A549 treated with AZD2906 at 1 μM for 4 hours (cell line): ENCODE measurements around the gene RXFP2. TPM values are rescaled to one million over a fixed set of nuclear protein-coding genes. Genes with fewer than 3 reads are reported as not detected.

ENCODE experiments used
- total RNA-seq: library from RNA; stranded (reverse); fragments of 200-300 nt; extraction: Qiagen RNA extraction; gene quantifications from 5 replicates; pipeline ENCODE4 v1.2.3, GENCODE V29; 2022

RXFP2 gene, protein sequence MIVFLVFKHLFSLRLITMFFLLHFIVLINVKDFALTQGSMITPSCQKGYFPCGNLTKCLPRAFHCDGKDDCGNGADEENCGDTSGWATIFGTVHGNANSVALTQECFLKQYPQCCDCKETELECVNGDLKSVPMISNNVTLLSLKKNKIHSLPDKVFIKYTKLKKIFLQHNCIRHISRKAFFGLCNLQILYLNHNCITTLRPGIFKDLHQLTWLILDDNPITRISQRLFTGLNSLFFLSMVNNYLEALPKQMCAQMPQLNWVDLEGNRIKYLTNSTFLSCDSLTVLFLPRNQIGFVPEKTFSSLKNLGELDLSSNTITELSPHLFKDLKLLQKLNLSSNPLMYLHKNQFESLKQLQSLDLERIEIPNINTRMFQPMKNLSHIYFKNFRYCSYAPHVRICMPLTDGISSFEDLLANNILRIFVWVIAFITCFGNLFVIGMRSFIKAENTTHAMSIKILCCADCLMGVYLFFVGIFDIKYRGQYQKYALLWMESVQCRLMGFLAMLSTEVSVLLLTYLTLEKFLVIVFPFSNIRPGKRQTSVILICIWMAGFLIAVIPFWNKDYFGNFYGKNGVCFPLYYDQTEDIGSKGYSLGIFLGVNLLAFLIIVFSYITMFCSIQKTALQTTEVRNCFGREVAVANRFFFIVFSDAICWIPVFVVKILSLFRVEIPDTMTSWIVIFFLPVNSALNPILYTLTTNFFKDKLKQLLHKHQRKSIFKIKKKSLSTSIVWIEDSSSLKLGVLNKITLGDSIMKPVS
- not detected in 5 replicates for total RNA-seq

DNA sequence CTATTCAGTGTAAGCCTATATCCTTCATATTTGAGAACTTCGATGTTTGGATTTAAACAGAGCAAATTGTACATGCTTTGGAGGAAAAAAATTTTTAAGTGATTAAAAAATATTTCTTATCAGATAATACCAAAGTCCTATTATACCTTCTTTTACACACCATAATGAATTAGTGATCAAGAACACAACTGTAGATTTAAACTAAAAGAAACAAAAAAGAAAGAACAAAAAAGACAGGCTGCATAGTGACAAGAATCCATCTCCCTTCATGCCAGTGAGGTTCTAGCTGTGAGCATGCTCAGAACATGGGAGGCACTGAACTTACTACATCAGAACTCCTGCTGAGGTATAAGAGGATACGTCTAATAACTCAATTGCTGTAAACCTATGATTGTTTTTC is at the start of gene RXFP2:
RXFP2 (plus strand) TSS at position 301 of the 400 bp plus-strand sequence; CDS start at position 388, 87 bp downstream.

